H1 (cell line): Measurements from ENCODE around the gene BRK1. TPM values are rescaled to one million over a fixed set of nuclear protein-coding genes. Genes with fewer than 3 reads are reported as not detected.

Experiments
- CTCF ChIA-PET: fragments of 300-600 bp; sonication (Branson Sonifier 250); formaldehyde crosslinking; loops from one replicate; lab custom pipeline; 2021; ENCODE audit not compliant: partially characterized antibody; lab: Charles Lee
- POLR2A ChIA-PET: fragments of 300-600 bp; sonication (Branson Sonifier 250); formaldehyde crosslinking; loops from one replicate; lab custom pipeline; 2021; ENCODE audit warnings: inconsistent platforms; ENCODE audit not compliant: partially characterized antibody; lab: Charles Lee
- DNase-seq, 2 experiments: peaks; one replicate each; pipeline versions ENCODE4 v3.0.0 to v3.0.0-alpha.2; 2010 to 2022; ENCODE audit warnings: low spot score in 2 of 2, low read depth in 1 of 2, mixed read lengths in 1 of 2
- FAIRE-seq: peaks from 2 replicates; lab custom pipeline; 2011; peaks lifted over from hg19 to GRCh38; lab: Jason Lieb, UNC
- H2AFZ ChIP-seq: 2 replicates; pipeline ENCODE4 v1.8.1; 2012; ENCODE audit warnings: low read length, inconsistent platforms
- H2AK5ac ChIP-seq: 2 replicates; pipeline ENCODE4 v1.6.1; 2013; ENCODE audit warnings: low read depth, low read length
- H2BK120ac ChIP-seq: replicated peaks from 2 replicates; pipeline ENCODE3; 2013; ENCODE audit warnings: low read depth, low read length, inconsistent platforms
- H2BK12ac ChIP-seq: 2 replicates; pipeline ENCODE4 v1.6.1; 2013; ENCODE audit warnings: low read depth, low read length
- H2BK15ac ChIP-seq: 2 replicates; pipeline ENCODE4 v1.6.1; 2013; ENCODE audit warnings: low read length
- H2BK20ac ChIP-seq: 2 replicates; pipeline ENCODE4 v1.6.1; 2013; ENCODE audit warnings: low read length
- H2BK5ac ChIP-seq: 2 replicates; pipeline ENCODE4 v1.6.1; 2013; ENCODE audit warnings: low read depth, low read length
- H3K14ac ChIP-seq: 2 replicates; pipeline ENCODE4 v1.6.1; 2013; ENCODE audit warnings: inconsistent platforms; ENCODE audit not compliant: insufficient read length
- H3K18ac ChIP-seq: 2 replicates; pipeline ENCODE4 v1.6.1; 2013; ENCODE audit warnings: low read length; ENCODE audit errors: extremely low read depth
- H3K23ac ChIP-seq: 2 replicates; pipeline ENCODE4 v1.6.1; 2013; ENCODE audit warnings: inconsistent platforms; ENCODE audit not compliant: insufficient read length
- H3K23me2 ChIP-seq: 2 replicates; pipeline ENCODE4 v1.6.1; 2013; ENCODE audit warnings: low read depth, low read length
- H3K27ac ChIP-seq: 2 replicates; pipeline ENCODE4 v1.6.1; 2011; ENCODE audit warnings: low read depth, low read length, inconsistent platforms
- H3K27me3 ChIP-seq, 4 experiments: replicated peaks in 1 of 4; 1 replicate in 1 of 4; 2 replicates in 3 of 4; pipeline versions ENCODE4 v1.6.1 to v1.8.1; 2011 to 2013; ENCODE audit warnings: low read length in 3 of 4, mild to moderate bottlenecking in 3 of 4, inconsistent platforms in 2 of 4, mixed read lengths in 2 of 4, moderate library complexity in 1 of 4; ENCODE audit not compliant: control insufficient read depth in 3 of 4, insufficient read depth in 3 of 4; ENCODE audit errors: extremely low read depth in 1 of 4
- H3K36me3 ChIP-seq, 4 experiments: 2 replicates each; pipeline versions ENCODE4 v1.6.1 to v1.8.1; 2011 to 2013; ENCODE audit warnings: mild to moderate bottlenecking in 4 of 4, low read length in 3 of 4, moderate library complexity in 2 of 4, control low read depth in 1 of 4, inconsistent platforms in 1 of 4; ENCODE audit not compliant: insufficient read depth in 4 of 4, control insufficient read depth in 2 of 4
- H3K4ac ChIP-seq: replicated peaks from 2 replicates; pipeline ENCODE3; 2013; ENCODE audit warnings: low read length, low read depth, mixed read lengths, inconsistent platforms; ENCODE audit not compliant: insufficient read length
- H3K4me1 ChIP-seq, 4 experiments: replicated peaks in 1 of 4; 1 replicate in 1 of 4; 2 replicates in 3 of 4; pipeline versions ENCODE4 v1.6.1 to v1.8.1; 2011 to 2013; ENCODE audit warnings: low read length in 3 of 4, inconsistent platforms in 2 of 4, mixed read lengths in 1 of 4; ENCODE audit not compliant: insufficient read depth in 4 of 4, control insufficient read depth in 3 of 4
- H3K4me2 ChIP-seq, 2 experiments: 2 replicates each; pipeline versions ENCODE4 v1.6.1 to v1.8.1; 2011 to 2013; ENCODE audit warnings: low read depth in 2 of 2, low read length in 2 of 2, control low read depth in 1 of 2, inconsistent platforms in 1 of 2, mild to moderate bottlenecking in 1 of 2; ENCODE audit not compliant: insufficient read depth in 1 of 2
- H3K4me3 ChIP-seq, 4 experiments: fragments of 200-600, 300-600 bp in 1 of 4; sonication (generic), shearing (Covaris generic), sonication (Bioruptor Twin) in 1 of 4; 2 replicates each; pipeline versions ENCODE4 v1.5.1 to v1.8.1; 2011 to 2016; ENCODE audit warnings: low read length in 4 of 4, low read depth in 3 of 4, control low read depth in 2 of 4, inconsistent platforms in 2 of 4, mild to moderate bottlenecking in 2 of 4, mixed read lengths in 1 of 4, moderate library complexity in 1 of 4; ENCODE audit not compliant: insufficient read depth in 2 of 4; ENCODE audit errors: extremely low read depth in 1 of 4
- H3K56ac ChIP-seq: replicated peaks from 2 replicates; pipeline ENCODE3; 2013; ENCODE audit warnings: low read depth, mild to moderate bottlenecking, mixed read lengths, low read length, inconsistent platforms; ENCODE audit not compliant: insufficient read length
- H3K79me1 ChIP-seq: 2 replicates; pipeline ENCODE4 v1.6.1; 2013; ENCODE audit warnings: low read depth, low read length, control low read depth
- H3K79me2 ChIP-seq, 2 experiments: 2 replicates each; pipeline versions ENCODE4 v1.6.1 to v1.8.1; 2012 to 2013; ENCODE audit warnings: low read length in 2 of 2, mild to moderate bottlenecking in 2 of 2, inconsistent platforms in 1 of 2; ENCODE audit not compliant: insufficient read depth in 2 of 2, control insufficient read depth in 1 of 2
- H3K9ac ChIP-seq, 4 experiments: replicated peaks in 1 of 4; 1 replicate in 1 of 4; 2 replicates in 3 of 4; pipeline versions ENCODE4 v1.6.1 to v1.8.1; 2011 to 2013; ENCODE audit warnings: low read depth in 3 of 4, low read length in 3 of 4, control low read depth in 2 of 4, mild to moderate bottlenecking in 2 of 4, moderate library complexity in 2 of 4, inconsistent platforms in 1 of 4; ENCODE audit errors: extremely low read depth in 1 of 4
- H3K9me3 ChIP-seq, 2 experiments: 2 replicates each; pipeline versions ENCODE4 v1.6.1 to v1.8.1; 2012 to 2013; ENCODE audit warnings: mild to moderate bottlenecking in 2 of 2, moderate library complexity in 2 of 2, control low read depth in 1 of 2, inconsistent platforms in 1 of 2, low read depth in 1 of 2, low read length in 1 of 2, mixed read lengths in 1 of 2; ENCODE audit not compliant: insufficient read depth in 2 of 2
- H4K20me1 ChIP-seq, 2 experiments: replicated peaks in 1 of 2; 2 replicates each; pipeline versions ENCODE3 to v1.8.1; 2011 to 2013; ENCODE audit warnings: inconsistent platforms in 2 of 2, low read length in 2 of 2, mild to moderate bottlenecking in 1 of 2; ENCODE audit not compliant: insufficient read depth in 2 of 2, control insufficient read depth in 1 of 2
- H4K5ac ChIP-seq: 2 replicates; pipeline ENCODE4 v1.6.1; 2013; ENCODE audit warnings: low read length, low read depth, mixed read lengths, inconsistent platforms; ENCODE audit not compliant: insufficient read length
- H4K8ac ChIP-seq: 2 replicates; pipeline ENCODE4 v1.8.0; 2013; ENCODE audit warnings: mild to moderate bottlenecking, moderate library complexity, low read length, inconsistent platforms; ENCODE audit not compliant: insufficient read depth; ENCODE audit errors: extremely low read depth
- H4K91ac ChIP-seq: replicated peaks from 2 replicates; pipeline ENCODE3; 2013; ENCODE audit warnings: low read length, mixed read lengths, inconsistent platforms; ENCODE audit not compliant: insufficient read length
- ASH2L ChIP-seq: fragments of 200-600, 300-600 bp; sonication (generic); IDR thresholded peaks from one replicate; pipeline ENCODE4 v1.7.1; 2017; ENCODE audit warnings: low read length
- SAP30 ChIP-seq: fragments of 300-600 bp; sonication (generic); IDR thresholded peaks from 2 replicates; pipeline ENCODE4 v1.7.1; 2012; ENCODE audit warnings: low read length, moderate library complexity, mild to moderate bottlenecking, inconsistent platforms; ENCODE audit not compliant: insufficient read depth, insufficient replicate concordance
- SP4 ChIP-seq: IDR thresholded peaks from 2 replicates; pipeline ENCODE4 v1.6.1; 2012; ENCODE audit warnings: low read length, inconsistent platforms
- YY1 ChIP-seq: IDR thresholded peaks from 2 replicates; pipeline ENCODE4 v1.6.1; 2011; ENCODE audit warnings: low read depth, mild to moderate bottlenecking, low read length
- WGBS, 2 experiments: shearing (Covaris generic) in 1 of 2; methylation state at CpG; one replicate each; pipeline versions ENCODE4 v1.1.6 to v1.1.7; 2013 to 2015; ENCODE audit warnings: low lambda C conversion rate in 2 of 2, mixed read lengths in 2 of 2, inconsistent platforms in 1 of 2, low coverage in 1 of 2, missing lambda C conversion rate in 1 of 2; ENCODE audit not compliant: insufficient replicate concordance in 2 of 2, insufficient coverage in 1 of 2, insufficient read length in 1 of 2; ENCODE audit errors: extremely low coverage in 1 of 2, missing lambda C conversion rate in 1 of 2; 5-methylcytosine and 5-hydroxymethylcytosine counted together
- polyA plus RNA-seq, 7 experiments: library from polyadenylated mRNA; depleted of rRNA in 3 of 7; stranded (reverse) in 5 of 7; unstranded in 2 of 7; fragments of >200 nt in 5 of 7; fragments of 200-250 nt in 2 of 7; gene quantifications; 1 replicate in 5 of 7; 2 replicates in 1 of 7; 4 replicates in 1 of 7; pipeline versions ENCODE4 v1.2.1 to v1.2.3, GENCODE V29; 2011 to 2013; ENCODE audit warnings: missing spikeins in 2 of 7, mixed read lengths in 2 of 7
- total RNA-seq: library from RNA; stranded (reverse); fragmentation: NEBNext Ultra II Directional; extraction: Animal tissue kit (Norgen Biotek cat#: 25700); gene quantifications from 2 replicates; pipeline ENCODE4 v1.2.1, GENCODE V29; 2021
- TF ChIP-seq, protein P1 (sequence below): IDR thresholded peaks from 2 replicates; pipeline ENCODE4 v1.6.1; 2011; ENCODE audit warnings: low read depth, mild to moderate bottlenecking, low read length; ENCODE audit not compliant: insufficient read depth
- TF ChIP-seq, protein P2 (sequence below), 3 experiments: IDR thresholded peaks; 1 replicate in 2 of 3; 2 replicates in 1 of 3; pipeline versions ENCODE4 v1.5.1 to v1.6.1; 2011; ENCODE audit warnings: low read length in 3 of 3, mild to moderate bottlenecking in 3 of 3, inconsistent platforms in 2 of 3, low read depth in 1 of 3, moderate library complexity in 1 of 3; ENCODE audit not compliant: insufficient read depth in 1 of 3; ENCODE audit errors: control extremely low read depth in 1 of 3

The BRK1 gene
- total and polyA plus RNA-seq, 2 of the 8 experiments (the other 6 are each of a cell fraction or from before 2014, with no cell fraction given), result 137 to 164 TPM

DNA sequence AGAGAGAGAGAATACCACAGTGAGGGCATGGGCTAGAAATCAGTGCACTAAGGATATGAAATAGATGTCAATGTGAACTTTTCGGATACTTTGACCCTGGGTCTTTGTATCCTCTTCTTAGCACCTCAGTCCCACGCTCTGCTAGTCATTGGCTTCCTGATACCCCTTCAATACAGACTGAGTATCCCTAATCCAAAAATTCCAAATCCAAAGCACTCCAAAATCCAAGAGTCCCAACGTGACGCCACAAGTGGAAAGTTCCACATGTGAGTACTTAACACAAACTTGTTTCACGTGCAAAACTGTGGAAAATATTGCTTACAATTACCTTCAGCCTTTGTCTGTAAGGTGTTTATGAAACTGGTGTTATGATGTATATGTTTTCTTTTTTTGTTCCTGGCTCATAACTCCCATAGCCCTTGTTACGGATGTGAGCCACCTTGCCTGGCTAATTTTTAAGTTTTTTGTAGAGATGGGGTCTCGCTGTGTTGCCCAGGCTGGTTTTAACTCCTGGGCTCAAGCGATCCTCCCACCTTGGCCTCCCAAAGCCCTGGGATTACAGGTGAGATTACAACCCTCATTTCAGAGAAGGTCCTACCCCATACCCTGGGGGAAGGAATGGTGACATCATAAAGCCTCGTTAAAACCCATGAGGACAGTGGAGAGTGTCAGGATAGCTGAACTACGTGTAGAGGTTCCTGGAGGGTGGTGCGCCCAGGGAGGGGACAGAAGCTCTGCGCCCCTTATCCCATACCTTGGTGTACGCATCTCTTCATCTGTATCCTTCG is 39.1 kb downstream of the BRK1 start:
- Histone ChIP-seq H3K4ac (no peak overlapping the region), H3K9me3 (no peaks in the 10 kb centered on the region), H2AFZ (no peak overlapping the region), H3K4me2 (no peak overlapping the region), H2BK20ac (no peak overlapping the region), H3K27ac (no peak overlapping the region), H3K18ac (no peak overlapping the region), H3K23me2 (no peaks in the 10 kb centered on the region), H2BK120ac (no peak overlapping the region), H3K56ac (no peak overlapping the region), H4K5ac (no peak overlapping the region), H3K4me1 (no peaks in the 10 kb centered on the region), H3K14ac (no peak overlapping the region), H2BK12ac (no peak overlapping the region), H3K27me3 (no peaks in the 10 kb centered on the region; a peak in 1 of 7 replicates), H3K23ac (no peak overlapping the region), H3K9ac (no peak overlapping the region), H3K79me1 (no peaks in the 10 kb centered on the region), H3K79me2 (no peaks in the 10 kb centered on the region)
- DNase-seq, result no peak
- ChIA-PET POLR2A (interaction anchor here (0.9 to 1.7 kb wide), 3 partner anchors 7 to 94 kb away, joined by 3 to 4 read pairs (median 4); partner anchors contain the start of gene TATDN2), CTCF (interaction anchor here (1.3 kb wide), 1 partner anchor 126 kb away, joined by 4 read pairs; no protein-coding TSS in a partner anchor)
- 93% methylated on average over 14 of the region's 14 CpGs; no CpG with 5 or more reads in 1 of the 2 experiments for WGBS, 2 experiments
- FAIRE-seq, result no peak
- TF ChIP-seq SP4 (no peak), YY1 (no peak), SAP30 (no peak), ASH2L (no peak)
- TF ChIP-seq, protein P1, sequence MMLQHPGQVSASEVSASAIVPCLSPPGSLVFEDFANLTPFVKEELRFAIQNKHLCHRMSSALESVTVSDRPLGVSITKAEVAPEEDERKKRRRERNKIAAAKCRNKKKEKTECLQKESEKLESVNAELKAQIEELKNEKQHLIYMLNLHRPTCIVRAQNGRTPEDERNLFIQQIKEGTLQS, result no peak
- TF ChIP-seq, protein P2, sequence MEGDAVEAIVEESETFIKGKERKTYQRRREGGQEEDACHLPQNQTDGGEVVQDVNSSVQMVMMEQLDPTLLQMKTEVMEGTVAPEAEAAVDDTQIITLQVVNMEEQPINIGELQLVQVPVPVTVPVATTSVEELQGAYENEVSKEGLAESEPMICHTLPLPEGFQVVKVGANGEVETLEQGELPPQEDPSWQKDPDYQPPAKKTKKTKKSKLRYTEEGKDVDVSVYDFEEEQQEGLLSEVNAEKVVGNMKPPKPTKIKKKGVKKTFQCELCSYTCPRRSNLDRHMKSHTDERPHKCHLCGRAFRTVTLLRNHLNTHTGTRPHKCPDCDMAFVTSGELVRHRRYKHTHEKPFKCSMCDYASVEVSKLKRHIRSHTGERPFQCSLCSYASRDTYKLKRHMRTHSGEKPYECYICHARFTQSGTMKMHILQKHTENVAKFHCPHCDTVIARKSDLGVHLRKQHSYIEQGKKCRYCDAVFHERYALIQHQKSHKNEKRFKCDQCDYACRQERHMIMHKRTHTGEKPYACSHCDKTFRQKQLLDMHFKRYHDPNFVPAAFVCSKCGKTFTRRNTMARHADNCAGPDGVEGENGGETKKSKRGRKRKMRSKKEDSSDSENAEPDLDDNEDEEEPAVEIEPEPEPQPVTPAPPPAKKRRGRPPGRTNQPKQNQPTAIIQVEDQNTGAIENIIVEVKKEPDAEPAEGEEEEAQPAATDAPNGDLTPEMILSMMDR (IDR thresholded peaks at IDR 0.05; ENCODE audit: control extremely low read depth in 1 of 3, insufficient read depth in 1 of 3, low read depth in 1 of 3, low read length in 3 of 3), result no peak
- TF ChIP-seq, all 59 proteins: peak for 0
- Histone ChIP-seq H2BK5ac (no peak overlapping the region), H4K20me1 (peaks cover 0 to 3% of the 10 kb centered on the region in 2 experiments), H4K91ac (no peak overlapping the region), H3K4me3 (no peak overlapping the region), H2AK5ac (no peak overlapping the region), H2BK15ac (no peak overlapping the region), H3K36me3 (peaks cover 10 to 28% (median 20%) of the 10 kb centered on the region in 4 experiments), H4K8ac (no peak overlapping the region)
